Nephron (organoid): Measurements from ENCODE around the gene VSIR.
A peak's percentile ranks its signal among the peaks of the same experiment; 100 is the strongest.

Source experiments
- H3K27ac Mint-ChIP-seq, 3 experiments: 2 replicates each; pipeline ENCODE4 v1.8.0; 2020; ENCODE audit warnings: mixed read lengths in 3 of 3, mild to moderate bottlenecking in 2 of 3, moderate library complexity in 1 of 3
- H3K27me3 Mint-ChIP-seq: 2 replicates; pipeline ENCODE4 v1.8.0; 2021; ENCODE audit warnings: low read depth, mild to moderate bottlenecking, moderate library complexity, mixed read lengths
- H3K36me3 Mint-ChIP-seq: 2 replicates; pipeline ENCODE4 v1.8.0; 2020; ENCODE audit warnings: low read depth, mixed read lengths
- H3K4me1 Mint-ChIP-seq: 2 replicates; pipeline ENCODE4 v1.8.0; 2020; ENCODE audit warnings: mixed read lengths
- H3K4me3 Mint-ChIP-seq, 3 experiments: 2 replicates each; pipeline ENCODE4 v1.8.0; 2020; ENCODE audit warnings: mild to moderate bottlenecking in 3 of 3, mixed read lengths in 3 of 3, moderate library complexity in 2 of 3
- H3K9me3 Mint-ChIP-seq: 2 replicates; pipeline ENCODE4 v1.8.0; 2020; ENCODE audit warnings: mixed read lengths
- TF ChIP-seq, protein P1 (sequence below), 3 experiments: fragments of 200-600 bp; sonication (generic); IDR thresholded peaks; one replicate each; pipeline ENCODE4 v1.5.0; 2021; ENCODE audit warnings: antibody characterized with exemption in 3 of 3; ENCODE audit not compliant: unreplicated experiment in 3 of 3

Gene VSIR

DNA sequence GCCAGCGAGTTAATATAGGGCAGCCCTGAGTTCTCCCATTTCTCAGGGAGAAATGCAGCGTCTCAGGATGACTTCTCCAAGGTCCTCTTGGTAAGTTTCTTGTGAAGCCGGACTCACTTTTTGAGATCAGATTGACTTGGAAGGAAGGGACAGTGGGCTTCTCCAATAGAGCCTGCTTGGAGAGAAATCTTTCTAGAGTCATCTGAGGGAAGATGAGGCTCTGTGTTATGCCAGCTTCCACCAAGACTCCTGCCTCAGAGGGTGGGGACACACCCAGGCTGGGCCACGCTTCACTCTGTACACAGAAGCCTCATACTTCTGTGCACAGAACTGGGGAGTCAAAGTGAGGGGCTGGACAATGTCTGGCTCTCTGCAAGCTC, 59.3 kb downstream of the VSIR start:
- no peaks in the 10 kb centered on the region for H3K9me3 Mint-ChIP-seq
- peak overlapping the region in 1 of 3 experiments; percentile 46 for H3K4me3 Mint-ChIP-seq
- no peaks in the 10 kb centered on the region for H3K36me3 Mint-ChIP-seq
- peaks cover 52% of the 10 kb centered on the region for H3K4me1 Mint-ChIP-seq
- peak overlapping the region; percentile 86 to 99 (median 87) for H3K27ac Mint-ChIP-seq
- TF ChIP-seq, protein P1, sequence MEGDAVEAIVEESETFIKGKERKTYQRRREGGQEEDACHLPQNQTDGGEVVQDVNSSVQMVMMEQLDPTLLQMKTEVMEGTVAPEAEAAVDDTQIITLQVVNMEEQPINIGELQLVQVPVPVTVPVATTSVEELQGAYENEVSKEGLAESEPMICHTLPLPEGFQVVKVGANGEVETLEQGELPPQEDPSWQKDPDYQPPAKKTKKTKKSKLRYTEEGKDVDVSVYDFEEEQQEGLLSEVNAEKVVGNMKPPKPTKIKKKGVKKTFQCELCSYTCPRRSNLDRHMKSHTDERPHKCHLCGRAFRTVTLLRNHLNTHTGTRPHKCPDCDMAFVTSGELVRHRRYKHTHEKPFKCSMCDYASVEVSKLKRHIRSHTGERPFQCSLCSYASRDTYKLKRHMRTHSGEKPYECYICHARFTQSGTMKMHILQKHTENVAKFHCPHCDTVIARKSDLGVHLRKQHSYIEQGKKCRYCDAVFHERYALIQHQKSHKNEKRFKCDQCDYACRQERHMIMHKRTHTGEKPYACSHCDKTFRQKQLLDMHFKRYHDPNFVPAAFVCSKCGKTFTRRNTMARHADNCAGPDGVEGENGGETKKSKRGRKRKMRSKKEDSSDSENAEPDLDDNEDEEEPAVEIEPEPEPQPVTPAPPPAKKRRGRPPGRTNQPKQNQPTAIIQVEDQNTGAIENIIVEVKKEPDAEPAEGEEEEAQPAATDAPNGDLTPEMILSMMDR (IDR thresholded peaks at IDR 0.05; ENCODE audit: unreplicated experiment in 3 of 3), result no peak
- peaks cover 15% of the 10 kb centered on the region for H3K27me3 Mint-ChIP-seq

DNA sequence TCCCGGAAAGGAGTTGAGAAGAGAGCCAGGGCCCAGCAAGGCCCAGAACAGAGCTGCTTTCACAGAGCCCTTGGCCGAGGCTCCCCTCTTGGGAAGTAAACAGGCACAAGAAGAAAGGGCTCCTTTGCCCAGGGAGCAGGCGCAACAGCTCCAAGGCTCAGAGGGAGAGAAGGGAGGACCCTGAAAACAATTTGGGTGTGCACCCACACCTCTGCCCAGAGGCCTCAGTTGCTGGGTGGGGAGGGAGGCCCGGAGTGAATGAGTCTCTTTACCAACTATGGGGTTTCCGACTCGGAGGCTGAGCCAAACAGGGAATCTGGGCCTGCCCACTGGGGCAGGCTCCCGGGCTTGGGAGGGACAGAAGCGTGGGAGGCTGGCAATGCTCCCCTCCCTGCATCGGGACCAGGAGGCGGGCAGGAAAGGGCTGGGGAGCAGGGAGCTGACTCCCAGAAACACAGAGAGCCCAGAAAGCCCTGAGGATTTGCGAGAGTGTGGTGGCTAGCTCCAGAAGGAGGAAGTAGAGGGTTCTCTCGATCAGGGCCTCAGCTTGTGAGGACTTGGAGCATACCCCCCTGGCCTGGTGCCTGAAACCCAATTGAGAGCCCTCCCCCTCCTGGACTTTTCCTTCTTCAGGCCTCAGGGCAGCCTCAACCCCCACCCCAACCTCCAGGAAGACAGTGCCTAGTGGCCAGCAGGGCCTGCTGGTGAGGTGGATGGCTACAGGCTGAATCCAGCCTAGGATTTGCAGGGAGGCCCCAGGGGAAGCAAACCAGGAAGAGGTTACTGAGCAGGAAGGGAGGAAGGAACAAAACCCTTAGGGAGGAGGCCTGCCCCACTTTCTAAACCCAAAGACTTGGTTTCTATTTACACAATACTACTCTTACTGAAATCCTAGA, 59.9 kb downstream of the VSIR start:
- Mint-ChIP-seq H3K4me1 (peaks cover 53% of the 10 kb centered on the region), H3K27ac (peak overlapping the region; percentile 86 to 99 (median 87)), H3K9me3 (no peaks in the 10 kb centered on the region), H3K36me3 (no peaks in the 10 kb centered on the region), H3K4me3 (peak overlapping the region; percentile 21 to 46 (median 40)), H3K27me3 (peaks cover 15% of the 10 kb centered on the region)
- TF ChIP-seq, protein P1 (IDR thresholded peaks at IDR 0.05; ENCODE audit: unreplicated experiment in 3 of 3), result no peak

- peak overlapping the region; percentile 86 to 99 (median 87) for H3K27ac Mint-ChIP-seq
- H3K4me1 Mint-ChIP-seq, result peaks cover 49% of the 10 kb centered on the region
- TF ChIP-seq, protein P1 (IDR thresholded peaks at IDR 0.05; ENCODE audit: unreplicated experiment in 3 of 3), result no peak
- H3K4me3 Mint-ChIP-seq, result no peak overlapping the region
- H3K36me3 Mint-ChIP-seq, result no peaks in the 10 kb centered on the region
- H3K27me3 Mint-ChIP-seq, result peaks cover 17% of the 10 kb centered on the region
- no peaks in the 10 kb centered on the region for H3K9me3 Mint-ChIP-seq
Measured at GRCh38 chr10:71712572-71713134, 60.7 kb downstream of the VSIR start.

- Mint-ChIP-seq H3K36me3 (no peaks in the 10 kb centered on the region), H3K27me3 (peaks cover 16% of the 10 kb centered on the region), H3K4me1 (peaks cover 45% of the 10 kb centered on the region), H3K4me3 (no peak overlapping the region), H3K9me3 (no peaks in the 10 kb centered on the region), H3K27ac (peak overlapping the region; percentile 38 to 99 (median 72))
- TF ChIP-seq, protein P1 (IDR thresholded peaks at IDR 0.05; ENCODE audit: unreplicated experiment in 3 of 3), result no peak
Measured at GRCh38 chr10:71712170-71712569, 61.1 kb downstream of the VSIR start.

GRCh38 chr10:71711052-71711623, 62.2 kb downstream of the VSIR start:
- Mint-ChIP-seq H3K9me3 (no peaks in the 10 kb centered on the region), H3K27ac (peak overlapping the region in 2 of 3 experiments; percentile 31 to 99), H3K4me3 (no peak overlapping the region), H3K27me3 (peaks cover 16% of the 10 kb centered on the region), H3K36me3 (no peaks in the 10 kb centered on the region), H3K4me1 (peaks cover 40% of the 10 kb centered on the region)
- TF ChIP-seq, protein P1 (IDR thresholded peaks at IDR 0.05; ENCODE audit: unreplicated experiment in 3 of 3), result no peak
